A673 (cell line): ENCODE data around the gene NME3. TPM values are rescaled to one million over a fixed set of nuclear protein-coding genes. Genes with fewer than 3 reads are reported as not detected.

Experiments used
- BruUV-seq: library from RNA; stranded (reverse); fragments of 400-500 nt; replicated peaks from 2 replicates; lab custom pipeline; 2021; lab: Mats Ljungman, UMichigan
- CTCF ChIA-PET: fragments of 300-600 bp; sonication (Branson Sonifier 250); formaldehyde crosslinking; loops from one replicate; lab custom pipeline; 2022; ENCODE audit warnings: antibody characterized with exemption; lab: Charles Lee
- POLR2A ChIA-PET: fragments of 300-600 bp; sonication (Branson Sonifier 250); formaldehyde crosslinking; loops from one replicate; lab custom pipeline; 2022; ENCODE audit warnings: antibody characterized with exemption; ENCODE audit not compliant: low non-redundant PET; lab: Charles Lee
- DNase-seq: peaks from one replicate; pipeline ENCODE4 v3.0.0-alpha.2; 2015; ENCODE audit warnings: low spot score
- H3K27ac ChIP-seq: fragments of 200-600 bp; sonication (generic); 2 replicates; pipeline ENCODE4 v1.5.1; 2016; ENCODE audit warnings: mixed run types, low read depth, mild to moderate bottlenecking, mixed read lengths, antibody characterized with exemption, low read length; ENCODE audit not compliant: poor library complexity, severe bottlenecking
- H3K27me3 ChIP-seq: fragments of 200-600 bp; sonication (generic); replicated peaks from 2 replicates; pipeline ENCODE4 v1.6.1; 2017; ENCODE audit warnings: mixed run types, low read depth, mild to moderate bottlenecking, mixed read lengths, antibody characterized with exemption, low read length; ENCODE audit not compliant: insufficient read depth, poor library complexity
- H3K36me3 ChIP-seq: fragments of 200-600 bp; sonication (generic); 2 replicates; pipeline ENCODE4 v1.6.1; 2016; ENCODE audit warnings: mixed run types, mild to moderate bottlenecking, mixed read lengths, antibody characterized with exemption, low read length; ENCODE audit not compliant: insufficient read depth, poor library complexity, severe bottlenecking
- H3K4me1 ChIP-seq: fragments of 200-600 bp; sonication (generic); 2 replicates; pipeline ENCODE4 v1.6.1; 2017; ENCODE audit warnings: mixed run types, mild to moderate bottlenecking, mixed read lengths, antibody characterized with exemption, low read length; ENCODE audit not compliant: insufficient read depth, poor library complexity, severe bottlenecking
- H3K4me3 ChIP-seq: fragments of 200-600 bp; sonication (generic); 2 replicates; pipeline ENCODE4 v1.5.1; 2016; ENCODE audit warnings: low read depth, mixed run types, mild to moderate bottlenecking, mixed read lengths, low read length; ENCODE audit not compliant: poor library complexity, severe bottlenecking
- H3K9me3 ChIP-seq: fragments of 200-600 bp; sonication (generic); 2 replicates; pipeline ENCODE4 v1.6.1; 2016; ENCODE audit warnings: mixed run types, low read depth, mild to moderate bottlenecking, mixed read lengths, antibody characterized with exemption, low read length; ENCODE audit not compliant: poor library complexity, severe bottlenecking
- EZH2 ChIP-seq: fragments of 200-600 bp; sonication (generic); IDR thresholded peaks from 2 replicates; pipeline ENCODE4 v1.6.1; 2017; ENCODE audit warnings: borderline replicate concordance, low read depth, mild to moderate bottlenecking, mixed read lengths, antibody characterized with exemption, low read length; ENCODE audit not compliant: poor library complexity, severe bottlenecking
- intact Hi-C: fragments of 100-400 bp; cut with micrococcal nuclease; formaldehyde crosslinking; loops from one replicate; pipeline ENCODE4 v1.10.0; 2022; ENCODE audit not compliant: unreplicated experiment
- total RNA-seq: library from RNA; stranded (reverse); gene quantifications from 2 replicates; pipeline ENCODE4 v1.2.3, GENCODE V29; 2021
- TF ChIP-seq, protein P1 (sequence below): fragments of 300-800, 200-600 bp; sonication (generic); conservative IDR thresholded peaks from 2 replicates; pipeline ENCODE4 v1.5.1; 2017; ENCODE audit warnings: low read depth, mild to moderate bottlenecking, antibody characterized with exemption, low read length, moderate library complexity, mixed read lengths

The NME3 gene
- total RNA-seq, 1 experiment from 2014 or later = 35.3 TPM

DNA sequence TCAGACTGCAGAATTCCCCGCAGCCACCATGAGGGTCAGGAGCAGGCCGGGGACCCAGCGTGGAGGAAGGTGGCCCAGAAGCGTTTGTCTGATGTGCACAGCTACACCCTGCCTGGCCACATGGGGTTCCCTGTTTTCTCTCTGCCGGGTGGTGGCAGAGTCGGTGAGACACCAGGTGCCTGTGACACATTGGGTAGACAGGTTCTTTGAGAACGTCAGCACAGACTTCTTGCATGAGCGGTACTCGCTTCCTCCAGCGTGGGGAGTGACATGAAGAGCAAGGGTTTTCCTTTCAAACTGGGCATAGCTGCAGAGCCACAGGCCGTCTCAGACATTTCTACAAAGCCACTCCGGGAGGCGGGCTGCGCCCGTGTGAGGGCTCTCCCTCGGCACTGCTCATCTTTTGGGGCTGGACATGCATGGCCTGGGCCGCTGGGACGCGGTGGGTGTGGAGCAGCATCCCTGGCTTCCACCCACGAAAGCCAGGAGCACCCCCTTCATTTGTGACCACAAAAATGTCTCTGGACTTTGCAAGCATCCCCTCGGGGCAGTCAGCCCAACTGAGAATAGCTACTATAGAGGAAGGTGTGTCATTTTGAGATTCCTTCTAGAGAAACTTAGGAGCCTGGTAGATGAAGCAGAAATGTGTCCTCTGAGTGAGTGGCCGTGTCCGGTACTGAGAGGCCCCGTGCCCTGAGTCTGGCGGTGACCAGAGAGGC is 26.0 kb downstream of the NME3 start:
- CTCF ChIA-PET = no interaction called here
- DNase-seq = no peak
- no TSS peak for BruUV-seq
- no peaks in the 10 kb centered on the region for H3K9me3 ChIP-seq
- TF ChIP-seq, protein P1, sequence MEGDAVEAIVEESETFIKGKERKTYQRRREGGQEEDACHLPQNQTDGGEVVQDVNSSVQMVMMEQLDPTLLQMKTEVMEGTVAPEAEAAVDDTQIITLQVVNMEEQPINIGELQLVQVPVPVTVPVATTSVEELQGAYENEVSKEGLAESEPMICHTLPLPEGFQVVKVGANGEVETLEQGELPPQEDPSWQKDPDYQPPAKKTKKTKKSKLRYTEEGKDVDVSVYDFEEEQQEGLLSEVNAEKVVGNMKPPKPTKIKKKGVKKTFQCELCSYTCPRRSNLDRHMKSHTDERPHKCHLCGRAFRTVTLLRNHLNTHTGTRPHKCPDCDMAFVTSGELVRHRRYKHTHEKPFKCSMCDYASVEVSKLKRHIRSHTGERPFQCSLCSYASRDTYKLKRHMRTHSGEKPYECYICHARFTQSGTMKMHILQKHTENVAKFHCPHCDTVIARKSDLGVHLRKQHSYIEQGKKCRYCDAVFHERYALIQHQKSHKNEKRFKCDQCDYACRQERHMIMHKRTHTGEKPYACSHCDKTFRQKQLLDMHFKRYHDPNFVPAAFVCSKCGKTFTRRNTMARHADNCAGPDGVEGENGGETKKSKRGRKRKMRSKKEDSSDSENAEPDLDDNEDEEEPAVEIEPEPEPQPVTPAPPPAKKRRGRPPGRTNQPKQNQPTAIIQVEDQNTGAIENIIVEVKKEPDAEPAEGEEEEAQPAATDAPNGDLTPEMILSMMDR = no peak
- TF ChIP-seq EZH2 = no peak
- POLR2A ChIA-PET = no interaction called here
- no peaks in the 10 kb centered on the region for H3K27me3 ChIP-seq
- peaks cover 14% of the 10 kb centered on the region for H3K36me3 ChIP-seq
- no peak overlapping the region for H3K4me3 ChIP-seq
- no peaks in the 10 kb centered on the region for H3K4me1 ChIP-seq
- no peak overlapping the region for H3K27ac ChIP-seq
- intact Hi-C loops = no loop called here

- Histone ChIP-seq H3K27ac (no peak overlapping the region), H3K27me3 (no peaks in the 10 kb centered on the region), H3K9me3 (no peaks in the 10 kb centered on the region), H3K4me1 (no peaks in the 10 kb centered on the region), H3K36me3 (peaks cover 10% of the 10 kb centered on the region), H3K4me3 (no peak overlapping the region)
- BruUV-seq = no TSS peak
- TF ChIP-seq, protein P1 = no peak
- TF ChIP-seq EZH2 = no peak
- POLR2A ChIA-PET = no interaction called here
- intact Hi-C loops = no loop called here
- no peak for DNase-seq
- CTCF ChIA-PET = no interaction called here
Observed at GRCh38 chr16:1744338-1744840, 27.0 kb downstream of the NME3 start.

- no peak overlapping the region for H3K4me3 ChIP-seq
- ChIA-PET CTCF (no interaction called here), POLR2A (no interaction called here)
- H3K36me3 ChIP-seq = peaks cover 10% of the 10 kb centered on the region
- DNase-seq = no peak
- no peaks in the 10 kb centered on the region for H3K9me3 ChIP-seq
- H3K27me3 ChIP-seq = no peaks in the 10 kb centered on the region
- intact Hi-C loops = no loop called here
- no TSS peak for BruUV-seq
- no peaks in the 10 kb centered on the region for H3K4me1 ChIP-seq
- TF ChIP-seq EZH2 = no peak
- TF ChIP-seq, protein P1 = no peak
- H3K27ac ChIP-seq = no peak overlapping the region
Observed at GRCh38 chr16:1743376-1744337, 27.7 kb downstream of the NME3 start.
